Stomach (tissue), 19 donors: ENCODE results near the gene SMARCC1. TPM values are rescaled to one million over a fixed set of nuclear protein-coding genes. Genes with fewer than 3 reads are reported as not detected.
"Not testable (repeated sequence)": the region's sequence is repeated elsewhere in the genome, so short reads cannot be mapped to it uniquely, and the experiment has no call there.

Source experiments
- DNase-seq, 2 donors: peaks; one replicate each; pipeline versions ENCODE4 v3.0.0 to v3.0.0-alpha.2; 2013 to 2019
- H3K27ac ChIP-seq, 5 donors: fragments of 200-600 bp in 4 of 5; sonication (generic) in 4 of 5; one replicate each; pipeline ENCODE4 v1.5.1; 2013 to 2019; ENCODE audit warnings: mild to moderate bottlenecking in 1 of 5, moderate library complexity in 1 of 5
- H3K27me3 ChIP-seq, 3 donors: fragments of 200-600 bp; sonication (generic); one replicate each; pipeline ENCODE4 v1.5.1; 2017 to 2019; ENCODE audit warnings: mixed run types in 1 of 3
- H3K36me3 ChIP-seq, 4 donors: fragments of 200-600 bp; sonication (generic); 1 replicate in 3 of 4; 2 replicates in 1 of 4; pipeline ENCODE4 v1.5.1; 2016 to 2019
- H3K4me1 ChIP-seq, 4 donors: fragments of 200-600 bp; sonication (generic); one replicate each; pipeline ENCODE4 v1.5.1; 2016 to 2019
- H3K4me3 ChIP-seq, 4 donors: fragments of 200-600 bp; sonication (generic) in 3 of 4; one replicate each; pipeline ENCODE4 v1.5.1; 2016 to 2019; ENCODE audit warnings: mild to moderate bottlenecking in 1 of 4
- H3K9me3 ChIP-seq, 4 donors: fragments of 200-600 bp; sonication (generic); one replicate each; pipeline ENCODE4 v1.5.1; 2016 to 2019
- CTCF ChIP-seq, 7 experiments: fragments of 450-650 bp in 4 of 7; fragments of 200-600 bp in 3 of 7; sonication (generic) in 3 of 7; IDR thresholded peaks; one replicate each; pipeline ENCODE4 v1.5.1; 2016 to 2019; ENCODE audit warnings: antibody characterized with exemption in 7 of 7, control low read depth in 2 of 7, mild to moderate bottlenecking in 1 of 7
- EP300 ChIP-seq: sonication (generic); formaldehyde crosslinking; IDR thresholded peaks from one replicate; pipeline ENCODE4 v1.6.1; 2017; ENCODE audit warnings: antibody characterized with exemption
- POLR2A ChIP-seq, 4 donors: fragments of 450-650 bp; IDR thresholded peaks; one replicate each; pipeline ENCODE4 v1.6.1; 2016; ENCODE audit warnings: antibody characterized with exemption in 4 of 4, control low read depth in 2 of 4, mild to moderate bottlenecking in 1 of 4, moderate library complexity in 1 of 4
- POLR2AphosphoS5 ChIP-seq, 3 donors: sonication (generic); formaldehyde crosslinking; IDR thresholded peaks; one replicate each; pipeline ENCODE4 v1.6.1; 2016; ENCODE audit warnings: antibody characterized with exemption in 3 of 3
- WGBS, 5 donors: extraction: QIAGEN DNeasy Blood & Tissue Kit in 3 of 5; methylation state at CpG; one replicate each; pipeline versions ENCODE4 v1.1.5 to v1.1.7; 2013 to 2018; 5-methylcytosine and 5-hydroxymethylcytosine counted together
- intact Hi-C: fragments of 100-400 bp; cut with DNase I; formaldehyde crosslinking; loops from one replicate; pipeline ENCODE4 v1.15.1; 2023; ENCODE audit warnings: low total_unique reads
- long read RNA-seq, 10 donors: transcript quantifications; one replicate each; lab custom pipeline, GENCODE V29; 2026
- polyA plus RNA-seq, 3 donors: library from polyadenylated mRNA; stranded (reverse); fragments of 200-250 nt; gene quantifications; one replicate each; pipeline ENCODE4 v1.2.3, GENCODE V29; 2013
- total RNA-seq, 5 donors: library from RNA; depleted of rRNA; stranded (reverse); fragments of >200 nt; gene quantifications; one replicate each; pipeline versions ENCODE4 v1.1.0 to v1.2.3, GENCODE V29; 2014 to 2016
- donor health status: healthy with polysubstance abuse.
- donor health status: Bipolar disorder and iron deficiency.
- donor health status: healthy.

The SMARCC1 gene
- 10 to 100 TPM; 19.8 to 64.3 (median 50.4) TPM for total RNA-seq
- polyA plus RNA-seq: 10 to 100 TPM in 2 of 3 donors, 1 to 10 TPM in 1; 8.6 to 18.0 (median 16.7) TPM
- long read RNA-seq, donor 1, full-length matches to known transcripts: 1 of 1 reads
- long read RNA-seq, donor 1, partial matches to known transcripts: 0 of 1 reads
- long read RNA-seq, donor 1, other reads (novel, unspliced or antisense): 0 of 1 reads
- long read RNA-seq, donor 2, full-length matches to known transcripts: 2 of 7 reads
- long read RNA-seq, donor 2, partial matches to known transcripts: 5 of 7 reads
- long read RNA-seq, donor 2, other reads (novel, unspliced or antisense): 0 of 7 reads
- long read RNA-seq, donor 3: 0 reads
- long read RNA-seq, donor 4: 0 reads
- long read RNA-seq, donor 5, partial matches to known transcripts: 8 of 8 reads
- long read RNA-seq, donor 5, other reads (novel, unspliced or antisense): 0 of 8 reads
- long read RNA-seq, donor 6: 0 reads
- long read RNA-seq, donor 7, partial matches to known transcripts: 6 of 6 reads
- long read RNA-seq, donor 7, other reads (novel, unspliced or antisense): 0 of 6 reads
- long read RNA-seq, donor 8, partial matches to known transcripts: 25 of 25 reads
- long read RNA-seq, donor 8, other reads (novel, unspliced or antisense): 0 of 25 reads
- long read RNA-seq, donor 9: 0 reads
- long read RNA-seq, donor 10: 0 reads

GRCh38 chr3:47781685-47782445, at the start of gene SMARCC1:
Gene SMARCC1 (minus strand): TSS chr3:47781893. CDS start chr3:47781797, 96 bp downstream.
- H3K36me3 ChIP-seq: no peaks in the 10 kb centered on the region
- no peaks in the 10 kb centered on the region for H3K9me3 ChIP-seq
- peak in 2 of 4 donors; percentile 43 to 92 for TF ChIP-seq POLR2A (IDR thresholded peaks at IDR 0.05)
- TF ChIP-seq POLR2AphosphoS5 (IDR thresholded peaks at IDR 0.05): peak; percentile 97 to 99 (median 98)
- no peak for TF ChIP-seq EP300
- TF ChIP-seq CTCF (IDR thresholded peaks at IDR 0.05): no peak
- no peaks in the 10 kb centered on the region for H3K27me3 ChIP-seq
- intact Hi-C loops: no loop called here
- DNase-seq: peak; percentile 99
- peak within 1 kb of the TSS; percentile 95 to 98 (median 98) for H3K27ac ChIP-seq
- H3K4me1 ChIP-seq: peaks cover 27 to 53% (median 41%) of the 10 kb centered on the region in 4 donors
- peak within 1 kb of the TSS; percentile 80 to 99 (median 96) for H3K4me3 ChIP-seq
- WGBS, 5 donors: 0 to 1% (median 0%) methylated on average over 21 to 79 of the region's 79 CpGs

GRCh38 chr3:47829482-47829881, 47.8 kb upstream of the SMARCC1 start:
- intact Hi-C loops, H3K9me3 ChIP-seq, DNase-seq, H3K27me3 ChIP-seq, H3K4me3 ChIP-seq, H3K27ac ChIP-seq: not testable (repeated sequence)
- 78 to 89% (median 85%) methylated on average over 9 of the region's 9 CpGs for WGBS, 5 donors
- Histone ChIP-seq H3K36me3 (peaks cover 69 to 80% (median 79%) of the 10 kb centered on the region in 4 donors), H3K4me1 (peaks cover 11 to 25% (median 25%) of the 10 kb centered on the region in 4 donors)

GRCh38 chr3:47825590-47825989, 43.9 kb upstream of the SMARCC1 start:
- WGBS, 5 donors: 12 to 25% (median 14%) methylated on average over 7 of the region's 7 CpGs
- H3K4me1 ChIP-seq: peaks cover 16 to 31% (median 30%) of the 10 kb centered on the region in 4 donors
- peak overlapping the region; percentile 66 to 99 (median 96) for H3K4me3 ChIP-seq
- TF ChIP-seq CTCF (IDR thresholded peaks at IDR 0.05) (no peak), POLR2A (IDR thresholded peaks at IDR 0.05) (no peak), EP300 (no peak), POLR2AphosphoS5 (IDR thresholded peaks at IDR 0.05) (no peak)
- H3K36me3 ChIP-seq: peaks cover 33 to 60% (median 55%) of the 10 kb centered on the region in 4 donors
- peak in 1 of 2 donors; percentile 28 for DNase-seq
- no peaks in the 10 kb centered on the region for H3K9me3 ChIP-seq
- intact Hi-C loops: no loop called here
- no peaks in the 10 kb centered on the region for H3K27me3 ChIP-seq
- peak overlapping the region; percentile 79 to 91 (median 87) for H3K27ac ChIP-seq

GRCh38 chr3:47824541-47825473, 43.1 kb upstream of the SMARCC1 start:
- TF ChIP-seq POLR2AphosphoS5 (IDR thresholded peaks at IDR 0.05) (peak in 1 of 3 donors; percentile 70), EP300 (no peak), CTCF (IDR thresholded peaks at IDR 0.05) (peak in 5 of 7 experiments; percentile 26 to 88 (median 77)), POLR2A (IDR thresholded peaks at IDR 0.05) (peak in 1 of 4 donors; percentile 13)
- Histone ChIP-seq H3K27me3 (no peaks in the 10 kb centered on the region), H3K9me3 (no peaks in the 10 kb centered on the region), H3K4me1 (peaks cover 16 to 31% (median 30%) of the 10 kb centered on the region in 4 donors), H3K27ac (peak overlapping the region; percentile 79 to 91 (median 87)), H3K4me3 (peak overlapping the region; percentile 66 to 99 (median 96)), H3K36me3 (peaks cover 25 to 60% (median 55%) of the 10 kb centered on the region in 4 donors)
- peak; percentile 80 to 95 for DNase-seq
- WGBS, 5 donors: 2 to 8% (median 3%) methylated on average over 18 to 77 of the region's 77 CpGs
- intact Hi-C loops: no loop called here
